GM12872 (cell line): ENCODE measurements around the gene CLPSL1.

Experiments
- TF ChIP-seq, protein P1 (sequence below): IDR thresholded peaks from 3 replicates; pipeline ENCODE4 v1.5.1; 2011; ENCODE audit warnings: low read depth, mild to moderate bottlenecking, low read length, moderate library complexity; ENCODE audit not compliant: insufficient read depth

Gene CLPSL1

DNA sequence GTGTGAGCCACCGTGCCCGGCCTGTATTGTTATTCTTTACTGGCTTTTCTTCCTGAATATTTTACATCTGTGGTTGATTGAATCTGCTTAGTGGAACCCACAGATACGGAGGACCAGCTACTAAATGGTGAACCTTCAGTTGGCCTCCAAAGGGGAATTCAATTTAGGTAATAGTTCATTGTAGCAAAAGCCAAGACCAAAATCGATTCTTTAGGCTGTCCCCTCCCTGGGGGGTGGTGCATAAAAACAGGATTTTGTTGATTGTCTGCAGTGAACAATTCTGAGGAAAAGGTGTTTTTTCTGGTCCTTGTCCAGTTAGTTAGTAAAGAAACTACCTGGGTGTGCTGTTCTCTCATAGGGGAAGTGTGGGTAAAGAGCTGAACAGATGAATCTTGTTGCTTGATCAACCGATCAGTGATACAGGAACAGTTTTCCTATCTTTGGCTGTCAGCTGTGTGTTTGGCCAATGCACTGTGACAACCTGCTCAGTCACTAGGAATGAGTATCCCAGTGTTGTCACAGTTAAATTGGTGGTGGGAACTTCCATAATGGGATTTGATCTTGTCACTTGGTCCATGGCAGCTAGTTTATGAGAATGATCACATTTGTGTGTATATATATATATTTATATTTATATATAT, 43.9 kb downstream of the CLPSL1 start:
- TF ChIP-seq, protein P1, sequence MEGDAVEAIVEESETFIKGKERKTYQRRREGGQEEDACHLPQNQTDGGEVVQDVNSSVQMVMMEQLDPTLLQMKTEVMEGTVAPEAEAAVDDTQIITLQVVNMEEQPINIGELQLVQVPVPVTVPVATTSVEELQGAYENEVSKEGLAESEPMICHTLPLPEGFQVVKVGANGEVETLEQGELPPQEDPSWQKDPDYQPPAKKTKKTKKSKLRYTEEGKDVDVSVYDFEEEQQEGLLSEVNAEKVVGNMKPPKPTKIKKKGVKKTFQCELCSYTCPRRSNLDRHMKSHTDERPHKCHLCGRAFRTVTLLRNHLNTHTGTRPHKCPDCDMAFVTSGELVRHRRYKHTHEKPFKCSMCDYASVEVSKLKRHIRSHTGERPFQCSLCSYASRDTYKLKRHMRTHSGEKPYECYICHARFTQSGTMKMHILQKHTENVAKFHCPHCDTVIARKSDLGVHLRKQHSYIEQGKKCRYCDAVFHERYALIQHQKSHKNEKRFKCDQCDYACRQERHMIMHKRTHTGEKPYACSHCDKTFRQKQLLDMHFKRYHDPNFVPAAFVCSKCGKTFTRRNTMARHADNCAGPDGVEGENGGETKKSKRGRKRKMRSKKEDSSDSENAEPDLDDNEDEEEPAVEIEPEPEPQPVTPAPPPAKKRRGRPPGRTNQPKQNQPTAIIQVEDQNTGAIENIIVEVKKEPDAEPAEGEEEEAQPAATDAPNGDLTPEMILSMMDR: no peak

DNA sequence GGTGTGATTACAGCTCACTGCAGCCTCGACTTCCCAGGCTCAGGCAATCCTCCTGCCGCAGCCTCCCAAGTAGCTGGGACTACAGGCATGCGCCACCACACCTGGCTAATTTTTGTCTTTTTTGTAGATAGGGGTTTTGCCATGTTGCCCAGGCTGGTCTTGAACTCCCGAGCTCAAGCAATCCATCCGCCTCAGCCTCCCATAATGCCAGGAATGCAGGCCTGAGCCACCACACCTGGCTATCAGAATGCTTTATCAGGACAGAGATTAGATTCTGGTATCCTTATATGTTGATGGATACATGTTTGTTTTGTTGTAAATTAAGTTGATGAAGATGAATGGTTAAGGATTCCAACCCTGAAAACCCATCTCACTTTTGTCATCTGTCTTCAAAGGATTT, 48.5 kb downstream of the CLPSL1 start:
- TF ChIP-seq, protein P1: no peak

DNA sequence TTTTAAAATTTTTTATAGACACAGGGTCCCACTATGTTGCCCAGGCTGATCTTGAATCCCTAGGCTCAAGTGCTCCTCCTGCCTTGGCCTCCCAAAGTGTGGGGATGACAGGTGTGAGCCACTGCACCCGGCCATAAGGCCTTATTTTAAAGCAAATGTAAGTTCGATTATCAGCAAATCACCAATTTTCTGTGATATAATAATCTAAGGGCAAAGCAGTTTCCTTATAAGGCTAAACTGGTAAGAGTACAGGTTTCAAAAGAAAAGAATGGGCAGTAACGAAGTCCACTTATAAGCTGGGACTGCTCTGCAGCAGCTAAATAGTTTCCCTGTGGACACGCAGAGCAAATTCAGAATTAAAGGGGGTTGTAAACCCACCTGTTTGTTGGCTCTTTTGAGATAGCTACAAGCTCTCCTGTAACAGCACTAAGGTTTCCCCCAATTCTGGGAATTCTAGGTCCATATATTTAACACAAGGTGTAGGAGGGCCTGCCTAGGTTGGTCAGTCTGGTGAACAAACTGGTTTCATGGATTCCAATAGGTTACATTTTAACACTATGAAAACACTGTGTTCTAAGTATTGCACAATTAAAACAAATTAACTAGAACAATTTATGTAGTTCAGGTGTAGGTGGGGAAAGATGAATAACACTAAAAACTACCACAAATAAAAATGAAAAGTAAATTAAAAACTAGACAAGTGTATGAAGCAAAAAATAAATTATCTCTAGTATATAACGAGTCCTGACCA, 50.6 kb downstream of the CLPSL1 start:
- TF ChIP-seq, protein P1: no peak

DNA sequence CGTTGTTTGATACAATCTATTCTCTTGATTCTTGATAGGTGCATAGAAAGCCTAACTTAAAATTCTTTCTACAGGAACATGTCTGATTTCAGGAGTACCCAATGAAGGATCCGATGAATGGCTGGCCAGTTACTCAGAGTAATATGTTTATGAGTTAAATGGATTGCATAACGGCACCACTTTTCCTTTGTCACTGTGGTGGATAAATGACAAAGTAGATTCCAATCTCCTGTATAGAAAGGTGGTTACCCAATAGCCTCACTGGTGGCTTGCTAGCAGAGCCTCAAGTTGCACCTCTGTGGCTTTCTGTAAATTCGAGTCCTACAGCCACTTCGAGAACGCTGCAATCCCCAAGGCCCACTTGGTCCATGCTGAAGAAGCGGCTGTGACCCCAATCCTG, 52.7 kb downstream of the CLPSL1 start:
- TF ChIP-seq, protein P1: no peak
